ENCODE results near the gene RAB39A. TPM values are rescaled to one million over a fixed set of nuclear protein-coding genes. Genes with fewer than 3 reads are reported as not detected.
A peak's percentile ranks its signal among the peaks of the same experiment; 100 is the strongest.
"Not testable (repeated sequence)": the region's sequence is repeated elsewhere in the genome, so short reads cannot be mapped to it uniquely, and the experiment has no call there.

The RAB39A gene
- total RNA-seq = under 1 TPM; 0.22 to 0.71 TPM

DNA sequence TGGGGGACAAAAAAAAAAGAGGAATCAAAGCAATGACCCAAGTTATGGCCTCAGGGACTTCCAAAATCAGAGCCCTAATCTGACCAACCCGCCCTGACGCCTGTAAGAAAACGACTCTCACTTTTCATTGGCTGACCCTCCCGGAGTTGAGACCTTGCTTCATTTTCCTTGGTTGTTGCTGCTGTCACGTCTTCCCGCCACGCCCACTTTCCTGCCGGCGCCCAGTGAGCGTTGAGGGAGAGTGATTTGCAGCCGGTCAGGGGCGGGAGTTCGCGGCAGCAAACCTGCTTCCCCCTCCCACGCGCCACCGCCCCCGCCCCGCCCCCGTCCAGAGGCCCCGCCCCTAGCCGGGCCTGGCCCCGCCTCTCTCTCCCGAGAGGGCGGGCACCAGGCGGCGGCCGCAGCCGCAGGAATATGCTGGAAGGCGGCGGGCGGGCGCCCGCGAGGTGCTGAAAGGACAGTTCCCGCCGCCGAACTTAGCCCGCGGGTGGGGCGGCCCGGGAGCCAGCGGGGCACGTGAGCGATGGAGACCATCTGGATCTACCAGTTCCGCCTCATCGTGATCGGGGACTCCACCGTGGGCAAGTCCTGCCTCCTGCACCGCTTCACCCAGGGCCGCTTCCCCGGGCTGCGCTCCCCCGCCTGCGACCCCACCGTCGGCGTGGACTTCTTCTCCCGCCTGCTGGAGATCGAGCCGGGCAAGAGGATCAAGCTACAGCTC, at the start of gene RAB39A:
Gene RAB39A (plus strand): TSS at position 403 of the 721 bp plus-strand sequence. CDS start 121 bp downstream, at position 524.
- TF ChIP-seq CTCF (IDR thresholded peaks at IDR 0.05) = no peak
- Histone ChIP-seq H3K27ac (peak within 1 kb of the TSS in 1 of 2 donors; percentile 53), H3K9me3 (no peaks in the 10 kb centered on the region), H3K27me3 (peaks cover 8 to 16% of the 10 kb centered on the region in 2 donors), H3K36me3 (no peaks in the 10 kb centered on the region), H3K4me3 (peak within 1 kb of the TSS; percentile 26 to 44), H3K4me1 (peaks cover 0 to 17% of the 10 kb centered on the region in 2 donors)
- DNase-seq (ENCODE audit: low spot score) = peak; percentile 85

GRCh38 chr11:107881471-107881870, 46.8 kb upstream of the RAB39A start:
- H3K4me3 ChIP-seq; DNase-seq (ENCODE audit: low spot score); H3K27ac ChIP-seq; H3K4me1 ChIP-seq; H3K27me3 ChIP-seq; H3K9me3 ChIP-seq; H3K36me3 ChIP-seq: not testable (repeated sequence)

DNA sequence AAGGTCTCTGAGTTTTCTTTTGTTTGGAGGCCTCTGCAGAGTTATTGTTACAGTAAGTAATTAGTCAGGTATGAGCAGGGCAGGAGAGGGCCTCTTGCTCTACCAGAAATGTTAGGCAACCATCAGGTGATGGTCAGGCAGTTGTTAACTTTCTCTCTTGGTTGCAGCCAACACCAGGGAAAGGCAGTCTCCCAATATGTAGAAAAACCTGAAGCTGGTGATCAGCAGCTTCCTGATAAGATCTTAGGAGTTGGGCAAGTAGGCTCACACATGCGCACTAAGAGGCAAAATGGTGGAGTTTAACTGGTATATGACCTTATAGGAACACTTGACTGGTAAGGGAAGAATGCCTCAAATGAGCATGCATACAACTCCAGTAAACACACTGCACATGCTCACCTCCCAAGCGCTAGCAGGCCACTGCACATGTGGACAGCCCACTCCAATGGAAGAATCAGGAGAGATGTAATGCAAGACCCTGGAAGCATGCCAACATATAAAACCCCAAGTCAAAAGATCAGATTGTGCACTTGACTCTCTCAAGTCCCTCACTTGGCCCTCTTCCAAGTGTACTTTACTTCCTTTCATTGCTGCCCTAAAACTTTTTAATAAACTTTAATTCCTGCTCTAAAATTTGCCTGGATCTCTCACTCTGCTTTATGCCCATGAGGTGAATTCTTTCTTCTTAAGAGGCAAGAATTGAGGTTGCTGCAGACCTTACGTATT, 46.0 kb upstream of the RAB39A start:
- Histone ChIP-seq H3K27ac (no peak overlapping the region), H3K27me3 (no peaks in the 10 kb centered on the region), H3K4me3 (no peak overlapping the region), H3K4me1 (no peaks in the 10 kb centered on the region), H3K36me3 (no peaks in the 10 kb centered on the region), H3K9me3 (no peaks in the 10 kb centered on the region)
- DNase-seq (ENCODE audit: low spot score) = no peak
- TF ChIP-seq CTCF (IDR thresholded peaks at IDR 0.05) = no peak

DNA sequence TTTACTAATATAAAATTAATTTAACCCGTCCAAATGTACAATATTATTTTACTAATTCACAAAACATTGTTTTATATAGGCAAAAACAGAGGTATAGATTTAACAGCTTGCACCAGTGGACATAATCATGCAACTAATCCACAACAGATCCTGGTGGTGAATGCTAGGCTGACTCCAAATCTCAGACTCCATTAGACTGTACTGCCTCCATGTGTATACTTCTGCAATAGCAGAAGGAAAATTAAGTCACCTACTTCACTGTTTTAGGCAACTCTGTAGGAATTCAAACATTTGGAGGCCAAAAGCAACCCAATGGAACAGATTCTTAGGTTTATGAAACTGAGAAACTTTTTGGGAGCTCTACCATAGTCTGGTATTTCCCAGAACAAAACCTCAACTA, 30.0 kb upstream of the RAB39A start:
- Histone ChIP-seq H3K4me3 (no peak overlapping the region), H3K9me3 (no peaks in the 10 kb centered on the region), H3K4me1 (no peaks in the 10 kb centered on the region), H3K27me3 (no peaks in the 10 kb centered on the region), H3K27ac (no peak overlapping the region), H3K36me3 (no peaks in the 10 kb centered on the region)
- TF ChIP-seq CTCF (IDR thresholded peaks at IDR 0.05) = peak in 1 of 2 donors; percentile 57
- no peak for DNase-seq (ENCODE audit: low spot score)

- H3K36me3 ChIP-seq = no peaks in the 10 kb centered on the region
- H3K27me3 ChIP-seq = no peaks in the 10 kb centered on the region
- TF ChIP-seq CTCF (IDR thresholded peaks at IDR 0.05) = no peak
- no peak overlapping the region for H3K27ac ChIP-seq
- no peak overlapping the region for H3K4me3 ChIP-seq
- DNase-seq (ENCODE audit: low spot score) = no peak
- H3K4me1 ChIP-seq = no peaks in the 10 kb centered on the region
- no peaks in the 10 kb centered on the region for H3K9me3 ChIP-seq
Observed at GRCh38 chr11:107908211-107908610, 20.0 kb upstream of the RAB39A start.

- H3K36me3 ChIP-seq; H3K9me3 ChIP-seq; H3K4me1 ChIP-seq; H3K27ac ChIP-seq; DNase-seq (ENCODE audit: low spot score); H3K27me3 ChIP-seq; H3K4me3 ChIP-seq: not testable (repeated sequence)
Observed at GRCh38 chr11:107912415-107912814, 15.8 kb upstream of the RAB39A start.
